LNCaP clone FGC (cell line): ENCODE measurements around the gene CS.

ENCODE experiments used
- DNase-seq: peaks from one replicate; pipeline ENCODE4 v3.0.0-alpha.2; 2011; ENCODE audit warnings: low read depth
- H3K4me3 ChIP-seq: 2 replicates; pipeline ENCODE4 v1.5.1; 2011; ENCODE audit warnings: mild to moderate bottlenecking, low read depth, low read length, control low read depth
- TF ChIP-seq, protein P1 (sequence below): IDR thresholded peaks from 2 replicates; pipeline ENCODE4 v1.5.1; 2012; ENCODE audit warnings: mild to moderate bottlenecking; ENCODE audit not compliant: control insufficient read depth, insufficient read depth; ENCODE audit errors: extremely low read depth

Gene CS

GRCh38 chr12:56257071-56257470 lies 43.1 kb downstream of the CS start:
- peak overlapping the region; percentile 84 for H3K4me3 ChIP-seq
- TF ChIP-seq, protein P1, sequence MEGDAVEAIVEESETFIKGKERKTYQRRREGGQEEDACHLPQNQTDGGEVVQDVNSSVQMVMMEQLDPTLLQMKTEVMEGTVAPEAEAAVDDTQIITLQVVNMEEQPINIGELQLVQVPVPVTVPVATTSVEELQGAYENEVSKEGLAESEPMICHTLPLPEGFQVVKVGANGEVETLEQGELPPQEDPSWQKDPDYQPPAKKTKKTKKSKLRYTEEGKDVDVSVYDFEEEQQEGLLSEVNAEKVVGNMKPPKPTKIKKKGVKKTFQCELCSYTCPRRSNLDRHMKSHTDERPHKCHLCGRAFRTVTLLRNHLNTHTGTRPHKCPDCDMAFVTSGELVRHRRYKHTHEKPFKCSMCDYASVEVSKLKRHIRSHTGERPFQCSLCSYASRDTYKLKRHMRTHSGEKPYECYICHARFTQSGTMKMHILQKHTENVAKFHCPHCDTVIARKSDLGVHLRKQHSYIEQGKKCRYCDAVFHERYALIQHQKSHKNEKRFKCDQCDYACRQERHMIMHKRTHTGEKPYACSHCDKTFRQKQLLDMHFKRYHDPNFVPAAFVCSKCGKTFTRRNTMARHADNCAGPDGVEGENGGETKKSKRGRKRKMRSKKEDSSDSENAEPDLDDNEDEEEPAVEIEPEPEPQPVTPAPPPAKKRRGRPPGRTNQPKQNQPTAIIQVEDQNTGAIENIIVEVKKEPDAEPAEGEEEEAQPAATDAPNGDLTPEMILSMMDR, result no peak
- no peak for DNase-seq

GRCh38 chr12:56256326-56256960 lies 43.7 kb downstream of the CS start:
- DNase-seq, result no peak
- H3K4me3 ChIP-seq, result no peak overlapping the region
- TF ChIP-seq, protein P1, result no peak

DNA sequence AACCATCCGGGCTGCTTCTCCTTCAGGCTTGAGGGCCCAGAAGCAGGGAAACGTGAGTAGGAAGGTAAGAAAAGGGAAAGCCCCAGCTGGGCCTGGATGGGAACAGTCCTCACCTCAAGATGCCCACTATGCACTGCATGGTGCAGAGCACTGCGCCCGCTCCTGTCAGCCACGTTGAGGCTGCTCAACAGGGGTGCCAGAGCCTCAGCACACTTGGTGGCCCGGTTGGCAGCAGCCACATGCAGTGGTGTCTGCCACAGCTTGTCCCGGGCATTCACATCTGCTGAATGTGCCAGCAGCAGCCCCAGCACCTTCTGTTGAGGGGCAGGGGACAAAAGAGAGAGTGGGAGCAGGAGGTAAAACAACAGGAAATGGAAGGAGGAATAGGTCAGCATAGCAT lies 44.5 kb downstream of the CS start:
- TF ChIP-seq, protein P1, result no peak
- no peak overlapping the region for H3K4me3 ChIP-seq
- DNase-seq, result no peak

- H3K4me3 ChIP-seq, result no peak overlapping the region
- no peak for DNase-seq
- TF ChIP-seq, protein P1, result no peak
Observed at GRCh38 chr12:56253091-56253490, 47.0 kb downstream of the CS start.

- H3K4me3 ChIP-seq, result no peak overlapping the region
- TF ChIP-seq, protein P1, result no peak
- DNase-seq, result no peak
Observed at GRCh38 chr12:56252649-56253048, 47.5 kb downstream of the CS start.

DNA sequence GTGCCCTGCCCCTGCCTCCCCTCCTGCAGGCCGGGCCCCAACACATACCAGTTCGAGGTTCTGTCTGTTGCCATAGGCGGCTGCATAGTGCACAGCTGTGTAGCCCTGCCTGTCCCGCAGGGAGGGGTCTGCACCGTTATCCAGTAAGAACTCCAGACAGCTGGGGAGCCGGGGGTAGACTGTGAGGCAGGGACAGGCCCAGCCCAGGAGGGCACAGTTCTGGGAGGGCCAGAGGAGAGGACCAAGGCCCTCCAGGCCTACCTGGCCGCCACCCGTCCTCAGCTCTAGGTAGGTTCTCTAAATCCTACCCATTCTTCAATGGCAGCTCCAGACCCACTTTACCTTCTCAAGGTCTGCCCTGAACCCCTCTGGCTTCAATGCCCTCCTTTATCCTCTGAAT lies 51.4 kb downstream of the CS start:
- no peak overlapping the region for H3K4me3 ChIP-seq
- TF ChIP-seq, protein P1, result no peak
- DNase-seq, result no peak

DNA sequence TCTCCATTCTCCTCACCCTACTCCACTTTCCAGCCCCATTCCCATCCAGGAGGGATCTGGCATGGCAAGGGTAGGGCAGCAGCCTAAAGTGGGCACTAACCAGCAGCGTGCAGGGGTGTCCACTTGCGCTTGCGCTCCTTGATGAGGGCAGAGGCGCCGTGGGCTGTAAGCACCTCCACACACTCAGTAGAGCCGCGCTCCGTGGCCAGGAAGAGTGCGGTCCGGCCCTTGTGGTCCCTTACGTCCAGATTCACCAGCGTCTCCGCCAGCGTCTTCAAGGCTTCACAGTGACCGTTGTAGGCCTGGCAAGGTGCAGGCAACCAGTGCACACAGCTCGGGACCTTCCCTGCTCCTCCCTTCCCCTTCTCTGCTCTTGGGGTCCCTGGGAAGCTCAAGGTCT lies 52.2 kb downstream of the CS start:
- no peak for DNase-seq
- TF ChIP-seq, protein P1, result no peak
- no peak overlapping the region for H3K4me3 ChIP-seq
